Fibroblast of skin of abdomen (primary cell): ENCODE measurements around the gene GPC5.

Experiments used
- DNase-seq: peaks from one replicate; pipeline ENCODE4 v3.0.0-alpha.2; 2013

GPC5 gene

DNA sequence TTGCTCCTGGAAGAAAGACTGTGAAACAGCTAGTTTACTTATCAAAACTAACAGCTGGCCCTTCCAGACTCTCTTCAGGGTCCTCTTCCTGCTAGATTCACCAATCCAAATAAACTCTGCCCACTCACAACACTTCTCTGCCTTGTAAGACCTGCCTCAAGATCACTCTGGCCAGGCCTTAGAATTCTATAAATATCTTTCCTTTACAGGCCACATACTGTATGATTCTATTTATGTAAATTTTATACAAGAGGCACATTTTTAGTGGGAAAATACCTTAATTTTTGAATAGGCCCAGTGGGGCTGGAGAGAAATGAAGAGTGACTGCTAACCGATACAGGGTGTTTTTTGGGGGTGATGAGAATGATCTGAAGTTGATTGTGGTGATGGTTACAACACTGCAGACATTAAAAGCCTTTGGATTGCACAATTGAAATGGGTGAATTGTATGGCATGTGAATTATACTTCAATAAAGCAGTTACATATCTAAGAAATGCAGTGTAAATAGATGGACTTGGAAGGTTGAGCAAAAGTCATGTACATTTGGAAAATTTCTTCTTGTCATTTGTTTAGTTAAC lies 141.8 kb downstream of the GPC5 start:
- no peak for DNase-seq

- no peak for DNase-seq
These were observed 146.3 kb downstream of the GPC5 start for GRCh38 chr13:91544723-91545122.

DNA sequence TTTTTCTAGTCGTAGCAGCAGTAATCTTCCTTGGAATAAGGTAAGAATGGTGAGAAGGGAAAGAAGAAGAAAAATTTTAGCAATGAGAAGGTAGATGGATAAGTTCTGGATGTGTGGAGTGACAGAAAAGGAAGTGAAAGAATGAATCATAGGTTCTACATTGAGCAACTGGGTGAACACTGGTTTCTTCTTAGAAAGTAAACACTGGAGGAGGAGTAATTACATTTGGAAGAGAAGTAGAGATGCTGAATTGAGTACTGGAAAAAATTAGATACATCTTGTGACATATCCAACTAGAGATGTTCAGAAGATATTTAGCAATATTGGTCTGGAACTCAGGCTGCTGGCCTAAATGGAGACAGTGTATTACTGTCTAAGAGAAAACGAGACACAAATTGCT lies 148.5 kb downstream of the GPC5 start:
- DNase-seq: no peak

DNA sequence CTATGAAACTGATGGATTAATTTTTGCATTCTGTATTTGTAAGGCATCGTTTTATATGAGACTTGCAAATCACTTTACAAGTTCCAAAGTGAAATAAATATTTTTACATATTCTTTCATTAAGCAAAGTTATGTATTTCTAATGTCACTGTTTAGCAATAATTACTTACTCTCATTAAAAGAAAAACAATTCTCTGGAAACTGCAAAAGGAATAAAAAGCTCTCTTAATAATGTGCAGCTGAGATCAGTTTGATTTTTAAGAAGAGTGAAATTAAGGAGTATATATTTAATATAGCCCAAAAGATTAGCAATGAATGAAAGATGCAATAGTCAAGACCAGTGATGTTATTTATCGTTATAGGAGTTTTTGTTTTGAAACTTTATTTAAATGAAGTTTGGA lies 155.2 kb downstream of the GPC5 start:
- DNase-seq: no peak

- no peak for DNase-seq
These were observed 155.7 kb downstream of the GPC5 start for GRCh38 chr13:91554101-91554500.

GRCh38 chr13:91557328-91558090 lies 159.1 kb downstream of the GPC5 start:
- DNase-seq: no peak

- no peak for DNase-seq
These were observed 165.4 kb downstream of the GPC5 start for GRCh38 chr13:91563799-91564198.

- DNase-seq: no peak
These were observed 166.0 kb downstream of the GPC5 start for GRCh38 chr13:91564396-91564795.

DNA sequence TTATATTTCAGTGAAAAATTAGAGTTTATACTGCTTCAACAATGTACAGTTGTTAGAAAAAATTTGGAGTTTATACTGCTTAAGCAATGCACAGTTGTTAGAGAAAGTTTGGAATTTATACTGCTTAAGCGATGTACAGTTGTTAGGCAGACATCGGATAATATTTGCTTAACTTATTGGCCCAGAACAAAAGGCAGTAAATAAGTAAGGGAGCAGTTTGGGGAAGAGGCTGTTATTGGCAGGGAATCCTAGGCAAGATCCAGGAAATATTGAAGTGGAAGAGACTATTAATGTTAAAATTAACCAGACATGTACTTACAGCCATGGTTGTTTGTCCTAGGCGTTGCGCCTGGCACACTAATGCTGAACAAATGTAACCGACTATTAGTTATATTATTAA lies 166.9 kb downstream of the GPC5 start:
- no peak for DNase-seq

- no peak for DNase-seq
These were observed 169.2 kb downstream of the GPC5 start for GRCh38 chr13:91567485-91568207.

- DNase-seq: no peak
These were observed 173.3 kb downstream of the GPC5 start for GRCh38 chr13:91571681-91572080.

- no peak for DNase-seq
These were observed 174.0 kb downstream of the GPC5 start for GRCh38 chr13:91572439-91572838.

GRCh38 chr13:91572944-91573598 lies 174.7 kb downstream of the GPC5 start:
- peak; percentile 26 for DNase-seq

GRCh38 chr13:91574766-91575165 lies 176.3 kb downstream of the GPC5 start:
- DNase-seq: peak; percentile 28

- DNase-seq: no peak
These were observed 178.2 kb downstream of the GPC5 start for GRCh38 chr13:91576590-91576989.

GRCh38 chr13:91579320-91579719 lies 180.9 kb downstream of the GPC5 start:
- no peak for DNase-seq

- no peak for DNase-seq
These were observed 182.3 kb downstream of the GPC5 start for GRCh38 chr13:91580749-91581148.

GRCh38 chr13:91586609-91587008 lies 188.2 kb downstream of the GPC5 start:
- DNase-seq: no peak

DNA sequence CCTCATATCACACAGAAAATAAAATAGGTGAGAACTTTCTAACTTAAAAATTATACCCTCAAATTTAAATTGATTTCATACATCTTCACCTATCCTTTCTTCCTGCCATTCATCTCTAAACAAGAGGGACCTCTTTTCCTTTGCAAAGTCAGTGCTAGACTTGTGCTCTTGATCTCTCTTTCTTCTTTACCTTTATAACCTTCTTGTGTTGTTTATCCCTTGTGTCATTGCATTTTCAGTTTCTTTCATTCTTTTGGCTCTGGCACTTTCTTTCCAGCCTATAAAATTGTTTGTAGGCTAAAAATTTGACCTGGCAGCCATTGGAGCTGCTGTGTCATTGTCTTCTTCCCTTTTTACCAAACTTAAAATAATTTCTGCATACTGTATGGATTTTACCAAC lies 190.1 kb downstream of the GPC5 start:
- DNase-seq: no peak

DNA sequence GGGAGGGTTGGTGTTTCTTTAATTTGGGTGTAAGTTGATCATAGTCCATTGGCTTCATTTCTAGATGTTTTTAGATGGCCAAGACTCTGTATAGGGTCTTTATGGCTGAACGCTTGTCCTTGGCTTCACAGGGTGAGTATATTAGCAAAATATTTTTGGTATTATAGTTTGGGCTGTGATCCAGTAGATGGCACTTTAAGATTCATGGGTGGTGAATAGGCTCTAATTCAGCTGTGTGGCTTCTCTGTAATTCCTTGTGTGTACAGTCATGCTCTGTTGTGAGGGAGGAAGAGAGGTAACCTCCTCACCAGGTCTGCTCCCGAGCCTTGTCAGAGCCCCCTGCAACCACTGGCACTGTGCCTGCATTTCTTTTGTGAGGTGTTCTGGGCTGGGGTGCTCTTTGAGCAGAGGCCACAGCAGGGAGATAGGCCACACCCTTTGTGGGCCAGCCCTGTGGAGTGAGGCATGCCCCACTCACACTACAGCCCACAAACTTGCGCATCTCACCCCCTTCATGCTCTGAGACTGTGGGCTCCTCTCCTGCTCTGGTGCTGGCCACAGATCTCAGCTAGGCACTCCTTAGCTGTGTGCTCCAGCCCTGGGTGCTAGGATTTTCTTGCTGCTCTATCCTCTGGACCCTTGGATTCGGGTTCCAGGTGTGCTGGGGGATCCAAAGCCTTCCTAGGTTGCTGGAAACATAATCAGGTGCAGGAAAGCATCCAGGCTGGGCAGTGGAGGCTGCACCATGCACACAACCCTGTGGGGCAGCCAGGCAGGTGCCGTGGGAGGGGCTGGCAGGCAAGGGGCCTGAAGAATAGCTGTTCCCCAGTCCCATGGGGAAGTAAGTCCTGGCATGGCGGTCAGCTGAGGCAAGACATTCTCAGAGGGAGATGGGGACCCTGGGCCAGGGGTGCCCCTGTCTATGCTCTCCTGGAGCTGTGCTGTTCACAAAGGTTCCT lies 193.9 kb downstream of the GPC5 start:
- DNase-seq: peak; percentile 28

GRCh38 chr13:91593456-91593855 lies 195.0 kb downstream of the GPC5 start:
- no peak for DNase-seq

DNA sequence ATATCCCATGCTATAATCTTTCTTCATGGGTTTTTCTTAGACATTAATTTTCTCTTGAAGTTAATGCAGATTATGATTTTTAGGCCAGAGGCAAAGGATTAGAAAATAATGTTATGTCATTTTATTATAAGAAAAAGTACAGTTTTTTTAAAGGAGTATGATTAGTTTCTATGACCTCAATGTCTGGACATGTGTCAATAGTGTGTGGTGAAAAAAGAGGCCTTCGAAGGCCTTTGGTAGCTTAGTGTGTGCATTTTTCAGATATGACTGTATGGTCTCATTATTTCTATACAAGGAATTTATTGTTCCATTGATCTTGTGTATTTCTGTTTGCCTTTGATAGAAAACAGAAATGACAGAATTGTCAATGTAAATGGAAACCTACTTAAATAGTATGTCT lies 195.6 kb downstream of the GPC5 start:
- peak; percentile 52 for DNase-seq
